ENCODE results near the gene TCTN2.

DNA sequence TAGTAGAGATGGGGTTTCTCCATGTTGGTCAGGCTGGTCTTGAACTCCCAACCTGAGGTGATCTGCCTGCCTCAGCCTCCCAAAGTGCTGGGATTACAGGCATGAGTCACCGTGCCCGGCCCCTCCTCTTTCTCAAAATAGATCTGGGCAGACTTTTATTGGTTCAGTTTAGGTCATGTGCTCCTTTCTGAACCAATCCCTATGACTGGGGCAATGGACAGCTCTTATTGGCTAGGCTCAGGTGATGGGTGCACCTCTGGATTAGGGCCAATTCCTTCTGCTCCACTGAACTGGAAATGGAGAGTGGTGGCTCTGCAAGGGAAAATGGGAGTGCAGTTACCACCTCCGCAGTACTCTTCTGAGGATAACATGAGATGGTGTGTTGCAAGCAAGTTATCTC lies 35.0 kb downstream of the TCTN2 start:
- TF ChIP-seq CTCF (IDR thresholded peaks at IDR 0.05) (no peak), POLR2A (IDR thresholded peaks at IDR 0.05) (no peak), EP300 (IDR thresholded peaks at IDR 0.05) (no peak)
